K562 (cell line): ENCODE results near the gene PPM1H. TPM values are rescaled to one million over a fixed set of nuclear protein-coding genes. Genes with fewer than 3 reads are reported as not detected.

Experiments
- AFF1 ChIP-seq, 2 experiments: fragments of 450-650 bp; IDR thresholded peaks; 2 replicates each; pipeline ENCODE4 v1.6.1; 2018; ENCODE audit warnings: mild to moderate bottlenecking in 2 of 2, low read depth in 1 of 2; ENCODE audit not compliant: partially characterized antibody in 2 of 2
- BCOR ChIP-seq: fragments of 450-650 bp; IDR thresholded peaks from 2 replicates; pipeline ENCODE4 v1.6.1; 2016
- CBFA2T2 ChIP-seq: fragments of 450-650 bp; conservative IDR thresholded peaks from 2 replicates; pipeline ENCODE4 v1.6.1; 2017; ENCODE audit warnings: mild to moderate bottlenecking
- CREB3L1 ChIP-seq: fragments of 450-650 bp; IDR thresholded peaks from 2 replicates; pipeline ENCODE4 v1.6.1; 2014; ENCODE audit warnings: low read depth, mild to moderate bottlenecking, moderate library complexity, borderline replicate concordance
- DPF2 ChIP-seq: fragments of 450-650 bp; IDR thresholded peaks from 2 replicates; pipeline ENCODE4 v1.6.1; 2016
- ELF1 ChIP-seq: fragments of 200-800 bp; sonication (Bioruptor generic); IDR thresholded peaks from 2 replicates; pipeline ENCODE4 v1.6.1; 2016; ENCODE audit warnings: missing genetic modification characterization, missing compliant biosample characterization
- HCFC1 ChIP-seq: IDR thresholded peaks from 2 replicates; pipeline ENCODE4 v1.6.1; 2012; ENCODE audit warnings: low read depth, low read length, improper control_type of control experiment
- HEY1 ChIP-seq: fragments of 250-450 bp; sonication (Bioruptor Pico); IDR thresholded peaks from 2 replicates; pipeline ENCODE4 v1.5.0; 2020; ENCODE audit warnings: mild to moderate bottlenecking, moderate library complexity, borderline replicate concordance
- KDM5B ChIP-seq: fragments of 200-600 bp; sonication (generic); IDR thresholded peaks from 2 replicates; pipeline ENCODE4 v1.6.1; 2012; ENCODE audit warnings: low read depth, mild to moderate bottlenecking, moderate library complexity, low read length, control low read depth, inconsistent platforms; ENCODE audit not compliant: insufficient replicate concordance
- KLF1 ChIP-seq: fragments of 450-650 bp; IDR thresholded peaks from 2 replicates; pipeline ENCODE4 v1.6.1; 2016; ENCODE audit warnings: missing genetic modification characterization, missing compliant biosample characterization
- SFPQ ChIP-seq: fragments of 200-400 bp; formaldehyde crosslinking; IDR thresholded peaks from 2 replicates; pipeline ENCODE4 v1.6.1; 2017; ENCODE audit warnings: mild to moderate bottlenecking, low read depth, low read length, moderate library complexity
- ZBED1 ChIP-seq: IDR thresholded peaks from 2 replicates; pipeline ENCODE4 v1.6.1; 2014
- ZEB2 ChIP-seq: fragments of 450-650 bp; IDR thresholded peaks from 2 replicates; pipeline ENCODE4 v1.6.1; 2016
- ZNF311 ChIP-seq: fragments of 250-450 bp; sonication (Bioruptor Pico); IDR thresholded peaks from 2 replicates; pipeline ENCODE4 v1.4.0; 2020; ENCODE audit warnings: mild to moderate bottlenecking, moderate library complexity
- ZNF316 ChIP-seq: fragments of 450-650 bp; IDR thresholded peaks from 2 replicates; pipeline ENCODE4 v1.6.1; 2016
- ZNF592 ChIP-seq: fragments of 450-650 bp; IDR thresholded peaks from 2 replicates; pipeline ENCODE4 v1.6.1; 2017; ENCODE audit warnings: antibody characterized with exemption, mild to moderate bottlenecking
- polyA plus RNA-seq, 8 experiments: library from polyadenylated mRNA; depleted of rRNA in 4 of 8; stranded (reverse) in 5 of 8; unstranded in 3 of 8; fragments of >200 nt; fragmentation: Nextera tagmentation in 2 of 8; fragmentation: Illumina TruSeq in 1 of 8; extraction: Ambion mirVana in 2 of 8; extraction: Trizol in 1 of 8; gene quantifications; 2 replicates each; pipeline versions ENCODE4 v1.2.1 to v1.2.3, GENCODE V29; 2011 to 2014; ENCODE audit warnings: inconsistent platforms in 1 of 8, missing spikeins in 1 of 8
- total RNA-seq, 7 experiments: library from RNA; depleted of rRNA in 6 of 7; stranded (reverse); fragments of >200 nt in 6 of 7; fragmentation: Illumina TruSeq in 2 of 7; extraction: Trizol in 2 of 7; gene quantifications; 2 replicates each; pipeline versions ENCODE4 v1.2.1 to v1.2.3, GENCODE V29; 2011 to 2021; ENCODE audit warnings: low replicate concordance in 1 of 7

PPM1H gene
- total and polyA plus RNA-seq, 9 of the 15 experiments (the other 6 are each of a cell fraction or from before 2014, with no cell fraction given): 5.3 to 29.3 (median 11.3) TPM

- TF ChIP-seq AFF1 (IDR thresholded peaks at IDR 0.05; ENCODE audit: low read depth in 1 of 2, partially characterized antibody in 2 of 2) (peak in 1 of 2 experiments; percentile 51), ZNF592 (no peak), KDM5B (peak; percentile 47), ELF1 (peak; percentile 65; the same call in 1 of the 2 replicates), ZNF311 (CRISPR knock-in tag) (no peak), HCFC1 (peak; percentile 30; the same call in 1 of the 2 replicates), ZNF316 (no peak), ZBED1 (0 out of 2 replicates have a peak, but pooled peaks have one; percentile 48), CBFA2T2 (peak; percentile 52), SFPQ (no peak), HEY1 (CRISPR knock-in tag) (no peak), ZEB2 (peak; percentile 94), KLF1 (tag) (no peak), BCOR (peak; percentile 53; the same call in 1 of the 2 replicates), CREB3L1 (peak; percentile 64; the same call in 1 of the 2 replicates), DPF2 (0 out of 2 replicates have a peak, but pooled peaks have one; percentile 21)
Observed at GRCh38 chr12:62934799-62935674, at the start of gene PPM1H (continued).
